GM18526 (cell line): ENCODE results near the gene EIF5.

ENCODE experiments used
- POLR2A ChIP-seq: IDR thresholded peaks from 3 replicates; pipeline ENCODE4 v1.6.1; 2011; ENCODE audit not compliant: insufficient read length; ENCODE audit errors: extremely low read depth

EIF5 gene

GRCh38 chr14:103318750-103319419 lies 15.2 kb upstream of the EIF5 start:
- no peak for TF ChIP-seq POLR2A

GRCh38 chr14:103319422-103319821 lies 14.6 kb upstream of the EIF5 start:
- TF ChIP-seq POLR2A: no peak

- TF ChIP-seq POLR2A: no peak
Observed at GRCh38 chr14:103326078-103326477, 8.0 kb upstream of the EIF5 start.

- TF ChIP-seq POLR2A: no peak
Observed at GRCh38 chr14:103328941-103329340, 5.1 kb upstream of the EIF5 start.

- no peak for TF ChIP-seq POLR2A
Observed at GRCh38 chr14:103329401-103330347, 4.4 kb upstream of the EIF5 start.

GRCh38 chr14:103330536-103330935 lies 3.5 kb upstream of the EIF5 start:
- TF ChIP-seq POLR2A: no peak

GRCh38 chr14:103332143-103332919 lies 1.7 kb upstream of the EIF5 start:
- no peak for TF ChIP-seq POLR2A

GRCh38 chr14:103334644-103335622 lies 896 bp downstream of the EIF5 start:
- no peak for TF ChIP-seq POLR2A

- TF ChIP-seq POLR2A: no peak
Observed at GRCh38 chr14:103336191-103336590, 2.2 kb downstream of the EIF5 start.

GRCh38 chr14:103337794-103338193 lies 3.8 kb downstream of the EIF5 start:
- no peak for TF ChIP-seq POLR2A

GRCh38 chr14:103339561-103339960 lies 5.5 kb downstream of the EIF5 start:
- no peak for TF ChIP-seq POLR2A

GRCh38 chr14:103340480-103341212 lies 6.6 kb downstream of the EIF5 start:
- no peak for TF ChIP-seq POLR2A

GRCh38 chr14:103341250-103342129 lies 7.5 kb downstream of the EIF5 start:
- no peak for TF ChIP-seq POLR2A
